Right lobe of liver (tissue), 6 donors: Measurements from ENCODE around the gene TSPOAP1. TPM values are rescaled to one million over a fixed set of nuclear protein-coding genes. Genes with fewer than 3 reads are reported as not detected.

Experiments used
- ATAC-seq, 4 donors: fragments of 200-7000 bp; cut with Tn5 transposase; one replicate each; pipeline ENCODE4 v1.9.1; 2020; ENCODE audit warnings: mild to moderate bottlenecking in 4 of 4, moderate library complexity in 4 of 4
- DNase-seq, 3 donors: peaks; one replicate each; pipeline ENCODE4 v3.0.0-alpha.2; 2020
- H3K27ac ChIP-seq, 3 donors: fragments of 200-600 bp; one replicate each; pipeline ENCODE4 v1.8.0; 2022
- H3K27me3 ChIP-seq, 2 donors: fragments of 200-600 bp; one replicate each; pipeline ENCODE4 v1.8.0; 2022
- H3K36me3 ChIP-seq, 4 donors: fragments of 200-600 bp; sonication (generic) in 1 of 4; one replicate each; pipeline versions ENCODE4 v1.5.1 to v1.8.0; 2017 to 2022; ENCODE audit warnings: control low read depth in 1 of 4
- H3K4me1 ChIP-seq, 4 donors: fragments of 200-600 bp; sonication (generic) in 1 of 4; one replicate each; pipeline versions ENCODE4 v1.5.1 to v1.8.0; 2017 to 2022; ENCODE audit warnings: control low read depth in 1 of 4
- H3K4me3 ChIP-seq, 3 donors: fragments of 200-600 bp; one replicate each; pipeline ENCODE4 v1.8.0; 2022
- H3K9me3 ChIP-seq, 4 donors: fragments of 200-600 bp; sonication (generic) in 1 of 4; one replicate each; pipeline versions ENCODE4 v1.5.1 to v1.8.0; 2017 to 2022; ENCODE audit warnings: control low read depth in 1 of 4
- POLR2A ChIP-seq: fragments of 450-650 bp; IDR thresholded peaks from one replicate; pipeline ENCODE4 v1.6.1; 2017; ENCODE audit warnings: antibody characterized with exemption, mild to moderate bottlenecking
- WGBS: methylation state at CpG from one replicate; pipeline ENCODE4 v1.1.6; 2018; ENCODE audit warnings: low coverage, low lambda C conversion rate; ENCODE audit not compliant: insufficient coverage; ENCODE audit errors: missing lambda C conversion rate; 5-methylcytosine and 5-hydroxymethylcytosine counted together
- intact Hi-C, 2 donors: fragments of 100-400 bp; cut with DNase I; formaldehyde crosslinking; loops; one replicate each; pipeline versions ENCODE4 v1.11.2 to v1.14.1; 2022
- total RNA-seq, 6 experiments: library from RNA; depleted of rRNA in 2 of 6; stranded (reverse); fragments of >200 nt in 2 of 6; fragmentation: NEBNext Ultra II Directional in 3 of 6; extraction: Animal tissue kit (Norgen Biotek cat#: 25700) in 3 of 6; gene quantifications; one replicate each; pipeline versions ENCODE4 v1.1.0 to v1.2.4, GENCODE V29; 2016 to 2023
- TF ChIP-seq, protein P1 (sequence below), 4 donors: fragments of 200-600 bp in 3 of 4; fragments of 450-650 bp in 1 of 4; IDR thresholded peaks; one replicate each; pipeline versions ENCODE4 v1.5.1 to v1.8.0; 2016 to 2022; ENCODE audit warnings: antibody characterized with exemption in 4 of 4, mild to moderate bottlenecking in 2 of 4
- donor health status: DM: no; HTN: yes; CAD: no.
- donor health status: DM: no; HTN: no; CAD: no.
- donor health status: DM: no; HTN: no; CAD: no.
- donor health status: DM: no; HTN: yes; CAD: no.
- donor health status: DM: no; HTN: yes; CAD: no.

TSPOAP1 gene
- total RNA-seq, 6 experiments from 2014 or later: 0.87 to 8.3 (median 3.8) TPM

DNA sequence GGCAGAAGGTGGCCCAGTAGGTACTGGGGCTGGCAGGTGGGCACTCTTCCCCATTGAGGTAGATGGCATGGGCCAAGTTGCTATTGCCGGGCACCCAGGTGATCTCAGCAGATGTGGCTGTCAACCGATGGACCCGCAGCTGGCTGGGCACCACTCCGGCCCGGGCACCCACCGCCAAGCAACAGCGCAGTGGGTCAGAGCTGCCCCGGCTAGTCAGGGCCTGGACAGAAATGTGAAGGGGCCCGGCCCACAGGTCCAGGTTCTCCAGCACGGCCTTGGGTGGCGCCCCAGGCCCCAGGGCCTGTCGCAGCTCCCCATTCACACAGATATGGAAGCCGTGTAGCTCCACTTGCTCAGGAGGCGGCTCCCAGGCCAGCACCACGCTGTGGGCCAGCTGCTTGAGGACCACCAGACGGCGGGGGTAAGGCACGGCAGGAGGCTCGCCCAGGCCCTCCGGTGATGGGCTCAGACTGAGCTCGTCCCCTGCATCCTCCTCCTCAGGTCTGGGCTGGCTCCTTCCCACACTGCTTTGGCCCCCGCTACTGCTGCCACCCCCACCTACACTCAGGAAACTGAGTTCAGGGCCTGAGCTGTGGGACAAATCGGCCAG is 16.5 kb downstream of the TSPOAP1 start:
- Histone ChIP-seq H3K4me3 (no peak overlapping the region), H3K4me1 (no peaks in the 10 kb centered on the region), H3K9me3 (no peaks in the 10 kb centered on the region), H3K27me3 (no peaks in the 10 kb centered on the region), H3K27ac (no peak overlapping the region), H3K36me3 (no peaks in the 10 kb centered on the region)
- WGBS: 90% methylated on average over 4 of the region's 23 CpGs
- ATAC-seq: no peak
- peak in 1 of 3 donors; percentile 40 for DNase-seq
- TF ChIP-seq, protein P1, sequence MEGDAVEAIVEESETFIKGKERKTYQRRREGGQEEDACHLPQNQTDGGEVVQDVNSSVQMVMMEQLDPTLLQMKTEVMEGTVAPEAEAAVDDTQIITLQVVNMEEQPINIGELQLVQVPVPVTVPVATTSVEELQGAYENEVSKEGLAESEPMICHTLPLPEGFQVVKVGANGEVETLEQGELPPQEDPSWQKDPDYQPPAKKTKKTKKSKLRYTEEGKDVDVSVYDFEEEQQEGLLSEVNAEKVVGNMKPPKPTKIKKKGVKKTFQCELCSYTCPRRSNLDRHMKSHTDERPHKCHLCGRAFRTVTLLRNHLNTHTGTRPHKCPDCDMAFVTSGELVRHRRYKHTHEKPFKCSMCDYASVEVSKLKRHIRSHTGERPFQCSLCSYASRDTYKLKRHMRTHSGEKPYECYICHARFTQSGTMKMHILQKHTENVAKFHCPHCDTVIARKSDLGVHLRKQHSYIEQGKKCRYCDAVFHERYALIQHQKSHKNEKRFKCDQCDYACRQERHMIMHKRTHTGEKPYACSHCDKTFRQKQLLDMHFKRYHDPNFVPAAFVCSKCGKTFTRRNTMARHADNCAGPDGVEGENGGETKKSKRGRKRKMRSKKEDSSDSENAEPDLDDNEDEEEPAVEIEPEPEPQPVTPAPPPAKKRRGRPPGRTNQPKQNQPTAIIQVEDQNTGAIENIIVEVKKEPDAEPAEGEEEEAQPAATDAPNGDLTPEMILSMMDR (IDR thresholded peaks at IDR 0.05): no peak
- TF ChIP-seq POLR2A: no peak
- intact Hi-C loops: no loop called here

- Histone ChIP-seq H3K27ac (no peak overlapping the region), H3K27me3 (no peaks in the 10 kb centered on the region), H3K4me3 (no peak overlapping the region), H3K9me3 (no peaks in the 10 kb centered on the region), H3K4me1 (no peaks in the 10 kb centered on the region), H3K36me3 (no peaks in the 10 kb centered on the region)
- DNase-seq (peak in 1 of 3 donors; percentile 40), ATAC-seq (no peak)
- TF ChIP-seq, protein P1 (IDR thresholded peaks at IDR 0.05): no peak
- no peak for TF ChIP-seq POLR2A
- intact Hi-C loops: no loop called here
- WGBS: no CpG with 5 or more reads among the region's 9 CpGs
These were observed 17.1 kb downstream of the TSPOAP1 start for GRCh38 chr17:58311429-58311894.

GRCh38 chr17:58310511-58311428 is 17.8 kb downstream of the TSPOAP1 start:
- no peaks in the 10 kb centered on the region for H3K27me3 ChIP-seq
- 20% methylated on average over 1 of the region's 23 CpGs for WGBS
- peak in 2 of 3 donors; percentile 42 to 43 for DNase-seq

GRCh38 chr17:58309918-58310259 is 18.7 kb downstream of the TSPOAP1 start:
- intact Hi-C loops: no loop called here
- DNase-seq (peak in 1 of 3 donors; percentile 23), ATAC-seq (no peak)
- H3K4me1 ChIP-seq: no peaks in the 10 kb centered on the region
- H3K4me3 ChIP-seq: no peak overlapping the region
- H3K27ac ChIP-seq: no peak overlapping the region
- no peaks in the 10 kb centered on the region for H3K36me3 ChIP-seq
- 60% methylated on average over 2 of the region's 5 CpGs for WGBS
- no peaks in the 10 kb centered on the region for H3K27me3 ChIP-seq
- no peaks in the 10 kb centered on the region for H3K9me3 ChIP-seq
- TF ChIP-seq, protein P1 (IDR thresholded peaks at IDR 0.05): no peak
- no peak for TF ChIP-seq POLR2A

More at GRCh38 chr17:58310511-58311428, 17.8 kb downstream of the TSPOAP1 start:
- Histone ChIP-seq H3K36me3 (no peaks in the 10 kb centered on the region), H3K4me1 (no peaks in the 10 kb centered on the region), H3K4me3 (no peak overlapping the region), H3K9me3 (no peaks in the 10 kb centered on the region), H3K27ac (no peak overlapping the region)
- no peak for ATAC-seq
- TF ChIP-seq, protein P1 (IDR thresholded peaks at IDR 0.05): no peak
- no peak for TF ChIP-seq POLR2A
- intact Hi-C loops: no loop called here
